Bone marrow (tissue), 2 donors: ENCODE results near the gene PLPP4.

Experiments
- DNase-seq, 2 donors: peaks; one replicate each; lab custom pipeline; 2025; lab: John Stamatoyannopoulos, UW

PLPP4 gene

GRCh38 chr10:120517196-120517595 is 60.2 kb downstream of the PLPP4 start:
- DNase-seq = no peak

GRCh38 chr10:120517881-120518484 is 61.0 kb downstream of the PLPP4 start:
- no peak for DNase-seq

GRCh38 chr10:120521880-120522279 is 64.9 kb downstream of the PLPP4 start:
- DNase-seq = no peak

DNA sequence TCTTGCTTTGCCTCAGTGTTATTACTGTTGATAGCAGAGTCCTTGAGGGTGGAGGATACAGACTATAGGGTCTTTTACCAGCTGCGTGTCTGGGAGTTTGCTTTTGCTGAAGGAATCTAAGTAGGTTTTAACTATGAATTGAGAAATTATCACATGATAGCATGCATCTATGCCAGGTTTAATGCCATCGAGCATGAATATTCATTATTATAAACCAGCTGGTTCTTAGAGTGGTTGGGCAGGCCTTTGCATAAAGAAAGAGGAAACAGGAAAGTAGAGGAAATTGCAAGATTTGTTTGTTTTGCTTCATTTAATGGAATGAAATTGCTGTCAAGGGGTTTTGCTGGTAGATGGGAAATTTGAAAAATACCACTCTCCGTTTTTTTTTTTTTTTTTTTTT is 70.7 kb downstream of the PLPP4 start:
- DNase-seq = no peak

- no peak for DNase-seq
These were observed 73.7 kb downstream of the PLPP4 start for GRCh38 chr10:120530699-120531098.

GRCh38 chr10:120538091-120538490 is 81.1 kb downstream of the PLPP4 start:
- no peak for DNase-seq

DNA sequence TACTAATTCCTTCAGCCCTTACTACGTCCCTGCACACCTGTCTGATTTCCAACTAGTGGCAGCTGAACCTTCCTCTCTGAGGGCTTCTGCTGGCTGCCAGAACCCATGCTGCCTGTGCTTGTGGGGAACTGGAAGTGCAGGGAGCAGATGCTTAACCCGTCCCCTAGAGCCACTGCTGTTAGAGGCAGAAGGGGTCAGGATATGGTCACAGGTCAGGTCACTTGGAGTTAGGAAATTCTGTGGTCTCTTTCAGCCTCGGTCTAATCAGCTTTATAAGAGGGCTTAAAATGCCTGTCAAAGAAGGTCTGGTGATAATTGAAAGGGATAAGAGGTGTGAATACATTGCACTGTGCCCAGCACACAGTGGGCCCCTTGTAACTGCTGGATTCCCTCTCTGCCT is 82.0 kb downstream of the PLPP4 start:
- DNase-seq = no peak

GRCh38 chr10:120540486-120540885 is 83.5 kb downstream of the PLPP4 start:
- DNase-seq = no peak

DNA sequence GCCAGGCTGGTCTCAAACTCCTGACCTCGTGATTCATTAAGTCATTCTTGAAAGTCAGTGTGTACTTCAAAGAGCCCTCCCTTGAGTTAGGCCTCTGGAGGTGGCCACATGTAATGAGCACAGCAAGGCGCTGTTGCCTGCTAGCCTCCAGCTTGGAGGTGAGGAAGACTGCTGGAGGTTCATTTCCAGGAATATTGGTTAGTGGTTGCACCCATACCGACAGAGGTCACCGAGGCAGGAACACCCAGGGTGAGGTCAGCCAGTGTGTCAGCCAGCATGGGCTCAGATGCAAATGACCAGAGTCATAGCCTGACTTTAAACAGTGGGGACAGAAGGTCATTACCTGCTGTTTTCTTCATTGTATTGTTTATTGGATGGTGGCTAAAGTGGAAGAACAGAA is 85.0 kb downstream of the PLPP4 start:
- no peak for DNase-seq

DNA sequence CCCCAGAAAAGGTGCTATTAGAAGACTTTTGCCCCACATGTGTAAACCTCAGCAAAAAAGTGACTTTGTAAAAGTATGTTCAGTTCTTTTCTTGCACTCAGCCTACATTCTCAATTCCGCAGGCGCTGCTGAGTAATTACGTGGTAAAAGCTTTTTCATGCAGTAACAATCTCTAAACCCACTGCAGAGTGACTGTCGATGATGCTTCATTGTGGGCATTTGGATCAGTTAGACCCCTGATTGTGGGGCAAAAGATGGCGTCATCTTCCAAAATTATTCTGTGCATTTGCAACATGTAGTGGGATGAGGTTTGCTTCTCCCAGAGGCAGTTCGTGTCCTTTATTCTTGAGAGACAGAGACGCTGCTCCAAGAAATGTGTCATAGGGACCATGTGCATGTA is 85.6 kb downstream of the PLPP4 start:
- DNase-seq = no peak

GRCh38 chr10:120543291-120543690 is 86.3 kb downstream of the PLPP4 start:
- DNase-seq = no peak

DNA sequence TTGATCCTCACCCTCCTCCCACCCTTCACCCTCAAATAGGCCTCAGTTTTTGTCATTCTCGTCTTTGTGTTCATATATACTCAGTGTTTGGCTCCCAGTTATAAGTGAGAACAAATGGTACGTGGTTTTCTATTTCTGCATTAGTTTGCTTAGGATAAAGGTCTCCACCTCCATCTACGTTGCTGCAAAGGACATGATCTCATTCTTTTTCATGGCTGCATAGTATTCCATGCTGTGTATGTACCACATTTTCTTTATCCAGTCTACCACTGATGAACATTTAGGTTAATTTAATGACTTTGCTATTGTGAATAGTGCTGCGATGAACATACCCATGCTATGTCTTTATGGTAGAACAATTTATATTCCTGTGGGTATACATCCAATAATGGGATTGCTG is 91.2 kb downstream of the PLPP4 start:
- no peak for DNase-seq

GRCh38 chr10:120552262-120552661 is 95.2 kb downstream of the PLPP4 start:
- DNase-seq = no peak

- DNase-seq = no peak
These were observed 96.9 kb downstream of the PLPP4 start for GRCh38 chr10:120553911-120554310.

DNA sequence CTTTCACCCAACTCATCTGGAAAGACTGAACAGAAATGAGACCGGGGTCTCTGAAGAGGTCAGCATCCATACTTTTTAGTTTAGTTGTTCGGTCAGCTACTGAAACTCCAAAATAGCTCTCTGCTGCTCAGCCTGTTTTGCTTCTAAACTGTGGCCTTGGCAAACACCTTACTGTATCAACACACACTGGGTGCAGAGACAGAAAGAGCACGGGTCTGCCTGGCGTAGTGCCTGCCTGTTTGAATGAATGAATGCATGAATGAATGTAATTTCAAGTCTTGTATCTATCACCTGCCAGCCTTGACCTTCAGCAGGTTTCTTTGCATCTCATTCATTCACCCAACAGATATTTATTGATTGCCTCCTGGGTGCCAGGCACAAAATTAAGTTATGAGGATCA is 98.4 kb downstream of the PLPP4 start:
- no peak for DNase-seq

DNA sequence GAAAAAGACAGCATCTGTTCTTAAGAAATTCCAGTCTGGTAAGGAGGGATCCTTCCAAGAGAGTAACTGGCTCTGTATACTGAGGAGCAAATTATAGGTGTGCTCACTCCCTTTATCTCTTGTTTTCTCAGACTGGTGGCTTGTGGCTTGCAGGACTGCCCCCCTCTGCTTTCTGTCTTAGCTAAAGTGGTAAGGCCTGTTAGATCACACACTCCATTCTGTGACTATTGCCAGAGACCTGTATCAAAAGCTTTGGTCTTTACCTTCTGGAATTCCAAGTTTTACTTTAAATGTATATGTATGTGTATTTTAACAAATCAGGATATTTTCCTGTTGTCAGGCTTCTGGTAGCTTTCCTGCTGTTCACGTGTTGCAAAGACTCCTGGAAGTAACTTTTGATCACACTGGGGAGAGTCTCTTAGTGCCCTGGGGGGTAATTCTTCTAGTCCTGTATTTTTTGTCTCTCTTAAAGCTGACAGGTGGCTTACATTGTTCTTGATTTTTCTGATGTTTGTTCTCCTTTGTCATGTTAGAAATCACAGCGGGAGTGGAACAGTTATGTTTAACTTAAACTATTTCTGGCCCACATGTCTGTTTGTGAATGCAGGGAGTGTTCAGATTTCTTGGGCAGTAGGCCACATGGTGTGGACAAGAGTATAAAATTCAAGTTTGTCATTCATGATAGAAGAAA is 99.0 kb downstream of the PLPP4 start:
- no peak for DNase-seq

GRCh38 chr10:120557311-120557710 is 100.3 kb downstream of the PLPP4 start:
- no peak for DNase-seq

GRCh38 chr10:120559800-120560199 is 102.8 kb downstream of the PLPP4 start:
- no peak for DNase-seq

DNA sequence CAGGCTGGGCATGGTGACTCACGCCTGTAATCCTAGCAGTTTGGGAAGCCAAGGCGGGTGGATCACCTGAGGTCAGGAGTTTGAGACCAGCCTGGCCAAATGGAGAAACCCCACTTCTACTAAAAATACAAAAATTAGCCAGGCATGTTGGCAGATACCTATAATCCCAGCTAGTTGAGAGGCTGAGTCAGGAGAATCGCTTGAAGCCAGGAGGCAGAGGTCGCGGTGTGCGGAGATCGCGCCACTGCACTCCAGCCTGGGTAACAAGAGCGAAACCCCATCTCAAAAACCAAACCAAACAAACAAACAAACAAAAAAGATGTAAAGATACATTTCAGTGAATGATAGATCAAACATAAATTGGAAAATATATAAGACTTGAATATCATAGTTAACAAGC is 105.9 kb downstream of the PLPP4 start:
- DNase-seq = no peak

GRCh38 chr10:120570418-120570817 is 113.4 kb downstream of the PLPP4 start:
- no peak for DNase-seq

- no peak for DNase-seq
These were observed 114.2 kb downstream of the PLPP4 start for GRCh38 chr10:120571266-120571665.

GRCh38 chr10:120572307-120572706 is 115.3 kb downstream of the PLPP4 start:
- DNase-seq = no peak

- DNase-seq = no peak
These were observed 116.3 kb downstream of the PLPP4 start for GRCh38 chr10:120573355-120573754.

DNA sequence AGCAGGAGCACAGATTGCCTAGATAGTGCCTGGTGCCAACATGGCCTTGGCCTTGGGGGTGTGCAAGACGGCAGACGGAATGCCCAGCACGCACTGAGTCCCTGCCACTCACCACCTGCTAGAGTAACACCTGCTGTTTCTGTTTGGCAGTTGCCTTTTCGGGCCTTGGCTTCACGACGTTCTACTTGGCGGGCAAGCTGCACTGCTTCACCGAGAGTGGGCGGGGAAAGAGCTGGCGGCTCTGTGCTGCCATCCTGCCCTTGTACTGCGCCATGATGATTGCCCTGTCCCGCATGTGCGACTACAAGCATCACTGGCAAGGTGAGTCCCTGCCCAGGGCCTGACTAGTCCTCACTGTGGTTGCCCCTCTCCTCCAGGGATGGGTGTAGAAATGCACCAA is 118.0 kb downstream of the PLPP4 start:
- DNase-seq = no peak
